ENCODE measurements around the gene PIGU.
"Not testable (repeated sequence)": the region's sequence is repeated elsewhere in the genome, so short reads cannot be mapped to it uniquely, and the experiment has no call there.

The PIGU gene

GRCh38 chr20:34661811-34662210 is 15.1 kb downstream of the PIGU start:
- not testable (repeated sequence) for DNase-seq (ENCODE audit: low read depth)

GRCh38 chr20:34658654-34659053 is 18.2 kb downstream of the PIGU start:
- not testable (repeated sequence) for DNase-seq (ENCODE audit: low read depth)

- no peak for DNase-seq (ENCODE audit: low read depth)
These were observed 22.6 kb downstream of the PIGU start for GRCh38 chr20:34654207-34654744.

- DNase-seq (ENCODE audit: low read depth): no peak
These were observed 25.7 kb downstream of the PIGU start for GRCh38 chr20:34651200-34651599.

GRCh38 chr20:34647737-34648136 is 29.2 kb downstream of the PIGU start:
- DNase-seq (ENCODE audit: low read depth): no peak

GRCh38 chr20:34644951-34645350 is 31.9 kb downstream of the PIGU start:
- DNase-seq (ENCODE audit: low read depth): no peak

GRCh38 chr20:34644345-34644744 is 32.5 kb downstream of the PIGU start:
- DNase-seq (ENCODE audit: low read depth): no peak

GRCh38 chr20:34643928-34644327 is 33.0 kb downstream of the PIGU start:
- peak; percentile 49 for DNase-seq (ENCODE audit: low read depth)

- no peak for DNase-seq (ENCODE audit: low read depth)
These were observed 34.9 kb downstream of the PIGU start for GRCh38 chr20:34642009-34642408.

GRCh38 chr20:34639755-34640222 is 37.1 kb downstream of the PIGU start:
- no peak for DNase-seq (ENCODE audit: low read depth)

GRCh38 chr20:34638532-34638931 is 38.4 kb downstream of the PIGU start:
- DNase-seq (ENCODE audit: low read depth): no peak

- no peak for DNase-seq (ENCODE audit: low read depth)
These were observed 38.9 kb downstream of the PIGU start for GRCh38 chr20:34638039-34638292.

- peak; percentile 81 for DNase-seq (ENCODE audit: low read depth)
These were observed 39.5 kb downstream of the PIGU start for GRCh38 chr20:34637245-34638038.

GRCh38 chr20:34636648-34637047 is 40.2 kb downstream of the PIGU start:
- no peak for DNase-seq (ENCODE audit: low read depth)

- DNase-seq (ENCODE audit: low read depth): no peak
These were observed 42.5 kb downstream of the PIGU start for GRCh38 chr20:34634392-34634791.

- no peak for DNase-seq (ENCODE audit: low read depth)
These were observed 43.9 kb downstream of the PIGU start for GRCh38 chr20:34632870-34633452.

GRCh38 chr20:34629904-34630303 is 47.0 kb downstream of the PIGU start:
- DNase-seq (ENCODE audit: low read depth): no peak

GRCh38 chr20:34629342-34629741 is 47.5 kb downstream of the PIGU start:
- no peak for DNase-seq (ENCODE audit: low read depth)

- DNase-seq (ENCODE audit: low read depth): no peak
These were observed 48.9 kb downstream of the PIGU start for GRCh38 chr20:34628026-34628425.

- no peak for DNase-seq (ENCODE audit: low read depth)
These were observed 49.4 kb downstream of the PIGU start for GRCh38 chr20:34627458-34627857.

GRCh38 chr20:34626992-34627391 is 49.9 kb downstream of the PIGU start:
- no peak for DNase-seq (ENCODE audit: low read depth)

GRCh38 chr20:34624629-34625028 is 52.3 kb downstream of the PIGU start:
- DNase-seq (ENCODE audit: low read depth): no peak

- no peak for DNase-seq (ENCODE audit: low read depth)
These were observed 54.0 kb downstream of the PIGU start for GRCh38 chr20:34622821-34623451.

All from stromal cell of bone marrow (primary cell).